HG03575 (cell line): ENCODE results near the gene OBSCN.

Experiments used
- ATAC-seq: cut with Tn5 transposase; IDR thresholded peaks from one replicate; pipeline ENCODE4 v1.9.1; 2021; ENCODE audit not compliant: unreplicated experiment, insufficient number of reproducible peaks, low FRiP score; ENCODE audit errors: extremely low read depth

Gene OBSCN

GRCh38 chr1:228325267-228325666 is 117.4 kb downstream of the OBSCN start:
- ATAC-seq, result no peak

GRCh38 chr1:228329887-228330286 is 122.0 kb downstream of the OBSCN start:
- ATAC-seq, result no peak

GRCh38 chr1:228332797-228333738 is 125.2 kb downstream of the OBSCN start:
- ATAC-seq, result no peak

GRCh38 chr1:228333739-228334115 is 125.9 kb downstream of the OBSCN start:
- no peak for ATAC-seq

- ATAC-seq, result no peak
Observed at GRCh38 chr1:228334226-228334935, 126.5 kb downstream of the OBSCN start.

- ATAC-seq, result no peak
Observed at GRCh38 chr1:228334954-228335353, 127.1 kb downstream of the OBSCN start.

GRCh38 chr1:228335406-228336307 is 127.8 kb downstream of the OBSCN start:
- ATAC-seq, result no peak

GRCh38 chr1:228336308-228337030 is 128.6 kb downstream of the OBSCN start:
- ATAC-seq, result no peak

- no peak for ATAC-seq
Observed at GRCh38 chr1:228337031-228337564, 129.3 kb downstream of the OBSCN start.

- no peak for ATAC-seq
Observed at GRCh38 chr1:228337711-228338520, 130.1 kb downstream of the OBSCN start.

- ATAC-seq, result no peak
Observed at GRCh38 chr1:228338521-228339051, 130.7 kb downstream of the OBSCN start.

GRCh38 chr1:228339059-228339704 is 131.3 kb downstream of the OBSCN start:
- no peak for ATAC-seq

GRCh38 chr1:228339766-228340685 is 132.2 kb downstream of the OBSCN start:
- no peak for ATAC-seq

GRCh38 chr1:228340686-228341449 is 133.0 kb downstream of the OBSCN start:
- ATAC-seq, result no peak

GRCh38 chr1:228341450-228341813 is 133.6 kb downstream of the OBSCN start:
- ATAC-seq, result no peak
